Raji (cell line): ENCODE results near the gene FRZB.

Experiments
- POLR2A ChIP-seq: IDR thresholded peaks from 2 replicates; pipeline ENCODE4 v1.6.1; 2011; ENCODE audit warnings: low read depth, low read length, control low read depth; ENCODE audit not compliant: insufficient read depth

FRZB gene, protein sequence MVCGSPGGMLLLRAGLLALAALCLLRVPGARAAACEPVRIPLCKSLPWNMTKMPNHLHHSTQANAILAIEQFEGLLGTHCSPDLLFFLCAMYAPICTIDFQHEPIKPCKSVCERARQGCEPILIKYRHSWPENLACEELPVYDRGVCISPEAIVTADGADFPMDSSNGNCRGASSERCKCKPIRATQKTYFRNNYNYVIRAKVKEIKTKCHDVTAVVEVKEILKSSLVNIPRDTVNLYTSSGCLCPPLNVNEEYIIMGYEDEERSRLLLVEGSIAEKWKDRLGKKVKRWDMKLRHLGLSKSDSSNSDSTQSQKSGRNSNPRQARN

DNA sequence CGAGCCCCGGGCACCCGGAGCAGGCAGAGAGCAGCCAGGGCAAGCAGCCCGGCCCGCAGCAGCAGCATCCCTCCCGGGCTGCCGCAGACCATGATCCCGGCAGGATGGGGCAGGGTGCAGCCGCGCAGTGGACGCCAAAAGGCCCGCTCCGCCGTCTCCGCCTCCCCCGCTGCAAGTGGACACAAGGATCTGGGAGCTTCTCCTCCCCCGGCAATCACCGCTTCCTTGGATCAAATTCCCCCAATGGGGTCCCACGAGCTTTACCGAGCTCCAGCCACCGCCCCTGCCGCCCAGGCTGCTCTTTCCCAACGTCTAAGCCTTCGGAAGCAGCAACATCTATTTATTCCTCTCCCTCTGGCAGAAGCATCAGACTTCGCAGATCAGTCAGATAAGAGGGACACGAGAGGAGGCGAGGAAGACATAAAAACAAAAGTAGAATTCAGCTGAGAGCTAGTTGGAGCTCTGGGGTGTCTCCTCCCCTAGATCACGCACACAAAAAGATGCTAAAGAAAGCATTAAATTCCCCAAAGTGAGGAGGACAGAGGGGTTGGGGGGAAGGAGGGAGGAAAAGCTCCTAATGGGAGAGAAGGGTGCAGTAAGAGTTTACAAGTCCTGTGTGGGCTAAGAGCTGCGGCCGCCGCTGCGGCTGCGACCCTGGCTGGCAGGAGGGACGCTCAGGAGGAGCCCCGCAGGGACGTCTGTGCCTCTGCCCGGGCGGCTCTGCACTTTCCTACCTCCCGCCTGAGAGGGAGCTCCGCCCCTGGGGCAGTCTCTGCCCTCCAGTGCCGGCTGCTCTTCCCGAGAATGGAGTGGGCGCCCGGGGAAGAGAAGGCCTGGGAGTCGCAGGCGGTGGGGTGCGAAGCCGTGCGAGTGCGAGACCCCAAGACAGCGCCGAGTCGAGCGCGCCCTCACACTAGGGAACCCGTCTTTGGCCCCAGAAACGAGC lies at the start of gene FRZB:
FRZB (minus strand) TSS at position 177 of the 946 bp plus-strand sequence; CDS start at position 92, 85 bp downstream.
- TF ChIP-seq POLR2A = no peak

DNA sequence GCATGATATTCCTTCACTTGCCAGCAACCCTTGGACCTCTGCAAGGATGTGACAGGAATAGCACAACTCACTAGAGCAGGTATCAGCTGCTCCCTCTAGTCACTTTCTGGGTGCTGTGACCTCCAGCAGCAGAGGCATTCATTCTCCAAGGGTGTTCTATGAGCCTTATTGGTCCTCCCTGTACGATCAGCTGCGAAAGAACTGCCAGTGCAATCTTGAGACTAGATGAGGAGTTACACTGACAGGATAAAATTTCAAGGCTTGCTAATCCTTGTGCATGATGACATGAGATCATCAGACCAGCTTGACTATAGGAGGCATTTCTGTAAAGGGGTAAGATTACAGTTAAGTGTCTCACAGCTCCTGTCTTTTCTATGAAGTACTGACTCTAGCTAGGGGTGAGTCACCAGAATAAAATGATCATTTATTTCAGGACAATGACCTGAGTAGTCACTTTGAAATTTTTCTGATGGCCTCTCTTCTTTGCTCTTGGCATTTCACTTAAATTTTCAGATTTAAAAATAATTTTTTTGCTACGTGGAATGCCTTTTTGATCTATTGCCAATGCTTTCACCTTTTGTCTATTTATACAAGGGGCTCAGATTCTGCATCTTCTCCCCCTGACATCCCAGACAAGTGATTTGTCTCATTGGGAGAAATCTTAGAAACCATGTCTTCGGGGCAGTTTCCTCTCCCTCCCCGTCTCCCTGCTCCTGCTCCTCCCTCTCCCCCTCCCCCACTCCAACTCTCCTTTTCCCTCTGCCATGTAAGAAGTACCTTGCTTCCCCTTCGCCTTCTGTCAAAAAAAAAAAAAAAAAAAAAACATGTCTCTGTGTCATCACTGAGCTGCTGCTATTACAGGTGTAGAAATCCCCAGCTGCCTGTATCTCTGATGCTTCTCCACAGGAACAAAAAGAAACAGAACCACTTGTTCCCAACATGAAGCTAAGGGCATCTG lies 49.2 kb upstream of the FRZB start:
- TF ChIP-seq POLR2A = no peak

GRCh38 chr2:182914852-182915251 lies 48.4 kb upstream of the FRZB start:
- TF ChIP-seq POLR2A = no peak

DNA sequence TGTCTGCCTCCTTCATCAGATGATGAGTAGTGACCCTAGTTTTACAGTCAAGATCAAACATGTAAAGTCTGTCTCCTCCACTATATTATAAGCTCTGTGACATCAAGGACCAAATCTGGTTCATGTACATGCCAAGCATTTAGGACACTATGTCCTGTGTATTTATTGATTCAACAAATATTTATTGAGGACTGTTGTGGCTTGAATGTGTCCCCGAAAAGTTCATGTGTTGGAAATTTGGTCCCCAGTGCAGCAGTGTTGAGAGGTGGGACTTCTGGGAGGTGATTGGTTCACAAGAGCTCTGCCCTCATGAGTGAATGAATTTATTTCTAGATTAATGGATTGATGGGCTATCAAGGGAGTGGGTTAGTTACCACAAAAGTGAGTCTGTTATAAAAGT lies 46.6 kb upstream of the FRZB start:
- TF ChIP-seq POLR2A = no peak

GRCh38 chr2:182912518-182912915 lies 46.1 kb upstream of the FRZB start:
- no peak for TF ChIP-seq POLR2A

- TF ChIP-seq POLR2A = no peak
Measured at GRCh38 chr2:182911813-182912517, 45.5 kb upstream of the FRZB start.

DNA sequence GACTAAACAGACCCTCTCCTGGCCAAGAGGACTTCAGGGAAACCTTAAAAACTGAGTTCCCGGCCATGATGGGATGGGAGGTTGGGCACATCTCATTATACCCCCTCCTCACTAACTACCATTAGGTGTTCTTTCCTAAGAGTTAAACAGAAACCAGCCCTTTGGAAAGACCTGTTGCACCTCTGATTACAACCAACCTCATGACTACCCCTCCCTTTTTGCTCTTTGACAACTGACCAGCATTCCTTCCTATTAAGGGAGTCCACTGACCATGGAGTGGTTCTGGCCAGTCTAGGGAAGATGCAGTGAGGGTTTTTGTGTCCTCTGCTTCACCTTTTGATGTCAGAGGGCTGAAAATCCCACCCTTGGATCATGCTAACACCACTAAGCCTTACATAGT lies 44.5 kb upstream of the FRZB start:
- no peak for TF ChIP-seq POLR2A

- no peak for TF ChIP-seq POLR2A
Measured at GRCh38 chr2:182907081-182907830, 40.8 kb upstream of the FRZB start.

GRCh38 chr2:182906454-182906853 lies 40.0 kb upstream of the FRZB start:
- no peak for TF ChIP-seq POLR2A

DNA sequence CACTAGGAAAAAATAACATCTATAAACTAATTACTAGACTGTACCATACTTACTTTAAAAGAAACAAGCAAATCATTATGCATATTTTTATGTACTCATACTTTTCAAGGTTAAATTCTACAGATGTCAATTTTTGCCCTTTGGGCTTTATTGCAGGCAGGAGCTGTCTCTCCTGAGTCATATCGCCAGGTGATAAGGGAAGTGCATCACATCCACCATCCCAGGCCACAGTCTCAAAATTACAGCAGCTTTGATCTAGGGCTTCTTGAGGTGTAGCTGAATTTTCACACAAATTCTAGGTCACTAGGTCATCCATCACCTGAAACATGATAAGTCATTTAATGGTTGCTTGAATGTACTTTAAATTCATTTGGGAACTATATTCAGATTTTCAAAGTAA lies 38.4 kb upstream of the FRZB start:
- no peak for TF ChIP-seq POLR2A

GRCh38 chr2:182903566-182903965 lies 37.1 kb upstream of the FRZB start:
- no peak for TF ChIP-seq POLR2A

DNA sequence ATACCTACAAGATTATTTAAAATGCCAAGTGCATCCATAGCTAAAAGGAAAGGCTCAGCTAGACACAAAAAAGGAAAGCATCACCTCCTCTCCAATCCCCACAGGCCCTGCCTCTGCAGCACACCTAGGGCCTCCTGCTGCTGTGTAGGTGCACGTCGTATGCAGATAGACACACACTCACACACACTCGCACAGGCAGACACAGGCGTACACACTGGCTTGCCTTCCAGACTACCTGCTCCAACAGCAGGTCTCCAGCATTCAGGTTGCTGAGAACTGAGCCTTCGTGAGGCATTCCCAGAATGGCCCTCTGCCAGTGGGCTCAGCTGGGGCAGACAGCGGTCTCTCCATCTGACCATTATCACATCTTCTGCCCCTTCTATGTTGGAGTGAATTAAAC lies 35.3 kb upstream of the FRZB start:
- no peak for TF ChIP-seq POLR2A

- TF ChIP-seq POLR2A = no peak
Measured at GRCh38 chr2:182898718-182899117, 32.3 kb upstream of the FRZB start.

DNA sequence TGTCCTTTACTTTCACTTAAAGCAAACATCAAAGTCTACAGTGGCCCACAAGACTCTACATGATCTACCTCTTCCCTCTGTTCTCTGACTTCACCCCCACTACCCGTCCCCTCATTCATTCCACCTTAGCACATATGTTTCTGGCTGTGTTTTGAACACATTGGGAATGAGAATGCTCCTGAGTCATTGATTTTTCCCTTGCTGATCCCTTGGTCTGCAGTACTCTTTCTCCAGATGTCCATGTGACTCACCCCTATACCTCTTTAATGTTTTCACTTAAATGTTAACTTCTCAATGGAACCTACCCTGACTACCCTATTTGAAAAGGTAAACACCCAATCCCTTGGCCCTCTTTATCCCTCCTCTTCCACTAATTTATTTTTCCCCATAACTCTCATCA lies 30.7 kb upstream of the FRZB start:
- TF ChIP-seq POLR2A = no peak
